NCI-H2029 (cell line): ENCODE results near the gene IKZF4.
A peak's percentile ranks its signal among the peaks of the same experiment; 100 is the strongest.
"Not testable (repeated sequence)": the region's sequence is repeated elsewhere in the genome, so short reads cannot be mapped to it uniquely, and the experiment has no call there.

ENCODE experiments used
- DNase-seq: peaks from one replicate; lab custom pipeline; 2025; lab: John Stamatoyannopoulos, UW

Gene IKZF4

DNA sequence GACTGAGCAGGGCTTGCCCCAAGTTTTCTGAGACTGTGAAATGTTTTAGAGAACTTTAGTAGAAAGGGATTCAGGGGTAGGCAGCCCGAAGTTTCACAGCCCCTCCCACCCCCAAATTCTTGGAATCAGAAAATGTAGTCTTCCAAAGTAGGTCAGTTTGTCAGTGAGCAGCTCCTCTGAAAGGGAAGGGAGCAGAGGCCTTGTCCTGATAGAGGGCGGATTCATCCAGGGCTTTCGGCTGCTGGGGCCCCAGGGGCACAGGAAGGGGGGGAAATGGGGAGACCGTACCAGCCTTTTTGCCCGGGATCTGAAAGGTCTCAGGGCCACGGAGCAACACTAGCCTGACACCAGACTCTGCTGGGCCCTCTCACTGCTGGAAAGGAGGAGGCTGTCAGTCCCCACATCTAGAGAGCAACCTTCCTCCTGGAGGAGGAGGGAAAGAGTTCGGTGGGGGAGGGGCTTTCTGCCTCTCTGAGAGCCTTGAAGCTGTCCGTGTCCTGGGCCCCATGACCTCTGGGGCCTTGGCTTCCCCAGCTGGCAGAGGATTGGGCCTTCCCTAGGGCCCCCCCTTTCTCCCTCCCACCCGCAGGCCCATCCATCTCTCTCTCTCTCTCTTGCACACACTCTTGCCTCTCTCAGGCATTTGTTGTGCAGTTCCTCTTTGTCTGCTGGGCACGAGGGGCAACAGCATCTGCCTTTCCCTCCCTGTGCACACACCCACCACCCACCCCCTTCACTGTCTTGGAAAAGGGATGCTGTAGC is at the start of gene IKZF4:
TSS of gene IKZF4 (plus strand) at position 621 of the 762 bp plus-strand sequence. CDS start 451 bp downstream, outside the sequence.
- DNase-seq = no peak

DNA sequence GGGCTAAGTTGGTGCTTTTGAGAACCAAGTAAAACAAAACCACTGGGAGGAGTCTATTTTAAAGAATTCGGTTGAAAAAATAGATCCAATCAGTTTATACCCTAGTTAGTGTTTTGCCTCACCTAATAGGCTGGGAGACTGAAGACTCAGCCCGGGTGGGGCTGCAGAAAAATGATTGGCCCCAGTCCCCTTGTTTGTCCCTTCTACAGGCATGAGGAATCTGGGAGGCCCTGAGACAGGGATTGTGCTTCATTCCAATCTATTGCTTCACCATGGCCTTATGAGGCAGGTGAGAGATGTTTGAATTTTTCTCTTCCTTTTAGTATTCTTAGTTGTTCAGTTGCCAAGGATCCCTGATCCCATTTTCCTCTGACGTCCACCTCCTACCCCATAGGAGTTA is 48.8 kb upstream of the IKZF4 start:
- DNase-seq = no peak

DNA sequence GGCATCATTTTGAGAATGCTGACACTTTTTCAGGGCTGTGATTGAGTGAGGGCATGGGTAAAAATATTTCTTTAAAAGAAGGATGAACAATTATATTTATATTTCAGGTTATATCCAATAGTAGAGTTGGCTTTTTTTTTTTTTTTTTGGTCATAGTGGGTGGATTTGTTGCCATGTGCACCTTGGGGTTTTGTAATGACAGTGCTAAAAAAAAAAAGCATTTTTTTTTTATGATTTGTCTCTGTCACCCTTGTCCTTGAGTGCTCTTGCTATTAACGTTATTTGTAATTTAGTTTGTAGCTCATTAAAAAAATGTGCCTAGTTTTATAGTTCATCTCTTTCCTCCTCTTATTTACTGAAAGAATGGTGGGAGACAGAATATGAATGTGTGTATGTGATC is 48.4 kb upstream of the IKZF4 start:
- DNase-seq = no peak

DNA sequence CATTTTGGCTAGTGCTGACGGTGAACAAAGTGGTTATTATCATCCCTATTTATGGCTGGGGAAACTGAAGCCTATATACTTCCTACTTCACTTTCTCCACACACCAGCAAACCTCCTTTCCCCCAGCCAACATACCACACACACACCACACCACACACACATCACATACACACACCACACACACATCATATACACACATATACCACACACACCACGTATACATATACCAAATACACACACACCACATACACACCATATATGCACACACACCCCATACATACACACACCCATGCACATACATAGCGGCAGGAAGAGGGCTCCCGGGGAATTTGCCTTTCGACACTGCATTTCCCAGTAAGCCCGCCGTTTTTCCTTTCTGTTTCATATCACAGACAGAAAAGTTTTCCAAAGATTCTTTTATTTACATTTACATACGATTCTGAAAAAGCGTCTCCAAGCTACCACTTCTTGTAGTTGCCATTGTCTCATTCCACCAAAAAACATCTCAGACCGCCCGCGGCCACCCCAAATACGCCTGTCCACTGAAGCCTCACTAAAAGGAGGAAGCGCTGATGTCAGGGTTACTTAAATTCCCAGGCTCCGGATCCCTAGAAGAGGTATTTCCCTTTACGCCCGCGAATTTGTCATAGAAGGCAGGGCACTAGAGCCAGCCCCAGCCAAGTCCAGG is 47.8 kb upstream of the IKZF4 start:
- no peak for DNase-seq

DNA sequence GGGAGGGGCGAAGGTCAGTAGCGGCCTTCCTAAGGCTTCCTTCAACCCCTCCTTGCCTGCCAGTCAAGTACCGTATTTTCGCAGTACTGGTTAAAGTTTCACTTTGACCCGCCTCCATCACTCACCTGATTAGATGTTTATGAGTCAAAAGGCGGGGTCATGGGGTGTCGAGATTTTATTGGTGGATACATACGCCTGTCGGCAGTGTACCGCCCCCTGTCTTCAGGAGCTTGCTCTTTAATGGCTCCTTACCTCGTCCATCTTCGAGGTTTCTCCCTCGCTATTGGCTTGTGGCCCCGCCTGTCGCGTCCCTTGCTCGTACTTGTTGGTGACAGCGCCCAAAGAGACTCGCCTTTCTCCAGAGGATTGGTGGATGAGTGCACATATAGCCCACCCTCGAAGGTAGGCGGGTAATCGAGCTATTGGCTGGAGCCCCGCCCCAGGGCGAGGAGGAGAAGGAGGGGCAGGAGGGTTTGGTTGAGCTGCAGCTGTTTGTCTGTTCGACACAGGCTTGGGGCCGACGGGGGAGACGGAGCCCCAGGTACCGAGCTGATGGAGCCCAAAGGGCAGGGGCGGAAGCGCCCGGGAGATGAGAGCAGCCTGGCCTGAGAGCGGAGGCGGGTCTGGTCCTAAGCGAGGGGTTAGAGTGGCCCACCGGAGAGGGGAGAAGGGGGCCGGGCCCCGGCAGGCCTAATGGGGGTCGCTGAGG is 47.1 kb upstream of the IKZF4 start, which contains the start of gene RAB5B:
TSS of gene RAB5B (plus strand) at position 480 of the 709 bp plus-strand sequence. CDS start 12,883 bp downstream, outside the sequence.
- DNase-seq = peak; percentile 100

DNA sequence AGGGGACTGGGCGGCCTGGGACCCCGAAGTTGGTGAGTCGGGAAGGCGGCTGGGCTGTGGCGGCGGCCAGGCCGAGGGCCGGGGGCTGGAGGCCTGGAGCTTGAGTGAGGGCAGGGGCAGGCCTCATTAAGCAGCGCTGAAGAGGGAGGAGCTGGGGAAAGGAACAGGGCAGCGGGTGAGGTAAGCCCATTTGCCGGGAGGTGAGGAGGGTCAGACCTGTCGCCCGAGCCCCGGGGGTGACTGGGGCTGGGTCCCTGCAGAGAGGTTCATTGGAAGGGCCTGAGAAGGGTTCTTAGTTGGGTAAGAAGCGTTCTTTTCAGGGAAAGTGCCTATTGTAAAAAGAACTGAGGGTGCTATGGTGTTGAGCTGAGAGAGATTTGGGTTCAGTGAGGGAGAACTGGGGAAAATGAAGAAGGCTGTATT is 46.5 kb upstream of the IKZF4 start:
- peak; percentile 34 for DNase-seq

DNA sequence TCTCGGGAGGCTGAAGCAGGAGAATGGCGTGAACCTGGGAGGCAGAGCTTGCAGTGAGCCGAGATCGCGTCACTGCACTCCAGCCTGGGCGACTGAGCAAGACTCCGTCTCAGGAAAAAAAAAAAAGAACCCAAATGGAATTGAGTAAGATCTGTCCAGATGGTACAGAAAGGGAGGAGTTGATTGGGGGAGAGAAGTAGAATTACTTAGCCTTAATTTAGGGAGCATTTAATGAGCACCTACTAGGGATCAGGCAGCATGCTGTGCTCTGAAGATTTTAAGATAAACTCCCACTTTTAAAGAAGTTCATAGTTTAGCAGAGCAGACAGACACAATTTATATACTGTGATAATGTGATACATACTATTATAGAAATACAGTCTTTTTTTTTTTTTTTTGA is 42.5 kb upstream of the IKZF4 start:
- no peak for DNase-seq

DNA sequence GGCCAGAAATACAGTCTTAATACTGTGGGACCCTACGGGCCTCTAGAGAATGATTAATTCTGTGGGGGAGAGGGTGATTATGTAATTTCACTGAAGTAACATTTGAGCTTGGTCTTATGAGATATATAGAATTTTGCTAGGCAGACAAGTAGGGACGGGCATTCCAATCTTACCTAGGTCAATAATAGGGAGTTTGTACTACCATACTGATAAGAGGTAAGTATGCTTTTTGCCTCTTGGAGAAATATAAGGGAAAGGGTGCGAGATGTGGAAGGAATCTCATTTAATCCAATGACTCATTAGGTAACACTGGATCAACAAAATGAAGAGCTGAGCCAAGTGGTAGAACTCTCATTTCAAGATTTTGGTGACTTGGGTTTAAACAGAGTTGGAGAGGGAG is 41.8 kb upstream of the IKZF4 start:
- DNase-seq = no peak

DNA sequence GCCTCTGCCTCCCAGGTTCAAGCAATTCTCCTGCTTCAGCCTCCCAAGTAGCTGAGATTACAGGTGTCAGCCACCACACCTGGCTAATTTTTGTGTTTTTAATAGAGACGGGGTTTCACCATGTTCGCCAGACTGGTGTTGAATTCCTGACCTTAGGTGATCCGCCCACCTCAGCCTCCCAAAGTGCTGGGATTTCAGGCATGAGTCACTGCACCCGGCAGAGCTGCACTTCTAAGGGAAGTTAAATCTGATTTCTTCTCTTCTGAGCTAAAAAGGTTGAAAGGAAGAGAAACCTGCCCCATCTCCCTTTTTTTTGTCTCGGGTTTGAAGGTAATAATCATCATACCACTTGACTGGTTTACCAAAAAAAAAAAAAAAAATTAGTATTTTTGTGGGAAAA is 39.0 kb upstream of the IKZF4 start:
- DNase-seq = not testable (repeated sequence)

DNA sequence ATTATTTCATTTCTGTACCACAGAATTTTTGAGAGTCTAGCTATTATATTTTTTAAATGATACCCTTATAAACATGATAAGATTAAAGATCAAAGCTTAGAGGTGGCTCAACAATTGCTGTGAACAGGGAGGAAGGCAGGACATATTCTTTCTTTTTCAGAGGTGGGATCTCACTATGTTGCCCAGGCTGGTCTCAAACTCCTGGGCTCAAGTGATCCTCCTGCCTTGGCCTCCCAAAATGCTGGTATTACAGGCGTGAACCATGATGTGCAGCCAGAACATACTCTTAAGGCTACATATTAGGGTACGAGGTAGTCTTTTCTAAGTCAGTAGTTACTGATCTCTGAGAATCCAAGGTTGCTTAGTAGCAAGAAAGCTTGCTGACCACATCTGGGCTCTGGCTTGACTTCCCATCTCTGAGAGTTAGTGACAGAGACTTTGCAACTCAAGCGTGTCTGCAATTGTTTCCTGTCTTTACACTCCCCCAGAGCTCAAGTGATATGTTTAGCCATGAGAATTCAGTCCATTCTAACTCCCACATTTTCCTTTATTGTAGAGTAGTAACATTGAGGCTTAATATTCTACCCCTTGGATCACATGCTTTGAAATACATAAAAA is 38.4 kb upstream of the IKZF4 start:
- DNase-seq = no peak

DNA sequence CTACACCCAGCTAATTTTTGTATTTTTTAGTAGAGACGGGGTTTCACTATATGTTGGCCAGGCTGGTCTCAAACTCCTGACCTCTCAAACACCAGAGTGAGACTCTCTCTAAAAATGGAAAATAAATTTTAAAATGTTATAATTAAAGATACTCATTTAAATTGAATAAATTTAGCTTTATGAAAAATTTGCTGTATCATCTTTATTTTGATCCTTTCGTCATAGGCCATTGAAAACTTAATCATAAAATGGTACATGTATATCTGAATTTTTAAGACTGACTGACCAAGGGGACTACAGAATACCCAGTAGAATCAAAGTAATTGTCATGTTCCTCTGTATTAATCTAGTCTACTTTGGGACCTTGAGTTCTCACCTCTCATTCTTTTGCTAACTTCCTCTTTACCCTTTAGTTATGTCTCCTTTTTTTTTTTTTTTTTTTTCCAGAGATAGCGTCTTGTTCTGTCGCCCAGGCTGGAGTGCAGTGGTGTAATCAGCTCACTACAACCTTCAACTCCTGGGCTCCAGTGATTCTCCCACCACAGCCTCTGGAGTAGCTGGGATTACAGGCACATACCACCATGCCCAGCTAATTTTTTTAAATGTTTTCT is 37.5 kb upstream of the IKZF4 start:
- DNase-seq = no peak

DNA sequence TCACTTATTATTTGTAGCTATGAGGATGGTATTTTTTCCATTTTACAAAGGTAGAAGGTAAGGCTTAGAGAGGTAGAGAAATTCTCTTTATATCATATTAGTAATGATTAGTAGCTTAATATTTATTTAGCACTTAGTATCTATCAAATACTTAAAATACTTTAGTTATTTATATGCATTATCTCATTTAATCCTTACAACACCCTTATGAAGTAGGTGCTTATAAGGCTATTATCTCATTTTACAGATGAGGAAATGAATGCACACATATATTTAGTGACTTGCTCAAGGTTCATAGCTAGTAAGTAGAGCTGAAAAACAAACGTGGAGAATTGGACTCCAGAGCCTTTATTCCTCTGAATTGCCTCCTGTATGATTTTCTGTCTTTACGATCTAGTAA is 36.0 kb upstream of the IKZF4 start:
- DNase-seq = no peak

DNA sequence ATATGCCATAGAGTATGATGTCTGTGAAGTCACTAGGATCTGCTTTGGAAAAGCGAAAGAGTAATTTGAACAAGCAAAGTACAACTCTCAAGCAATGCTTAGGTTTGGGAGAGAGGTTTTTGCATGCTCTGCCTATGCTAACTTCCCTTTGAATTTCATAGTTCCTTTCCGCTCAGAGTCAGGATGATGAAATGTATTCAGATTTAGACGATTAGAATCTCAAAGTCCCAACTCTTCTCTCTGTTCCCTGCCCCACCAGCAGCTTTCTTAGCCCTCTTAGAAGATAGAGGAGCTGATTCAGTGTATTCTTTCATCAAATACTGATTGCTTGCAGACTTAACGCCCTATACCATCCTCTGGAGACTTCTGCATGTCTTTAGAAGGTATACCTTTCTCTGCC is 35.5 kb upstream of the IKZF4 start:
- no peak for DNase-seq

DNA sequence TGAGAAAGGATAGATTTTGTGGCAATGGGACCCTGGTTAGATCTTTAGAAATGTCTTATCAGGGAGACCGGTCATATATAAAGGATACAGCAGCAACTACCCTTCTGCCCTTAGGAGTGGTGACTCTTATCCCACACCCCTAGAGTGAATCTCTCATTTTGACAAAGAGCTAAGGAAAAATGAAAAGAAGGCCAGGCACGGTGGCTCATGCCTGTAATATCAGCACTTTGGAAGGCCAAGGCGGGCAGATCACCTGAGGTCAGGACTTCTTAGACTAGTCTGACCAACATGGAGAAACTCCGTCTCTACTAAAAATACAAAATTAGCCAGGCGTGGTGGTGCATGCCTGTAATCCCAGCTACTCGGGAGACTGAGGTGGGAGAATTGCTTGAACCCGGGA is 34.9 kb upstream of the IKZF4 start:
- DNase-seq = not testable (repeated sequence)

DNA sequence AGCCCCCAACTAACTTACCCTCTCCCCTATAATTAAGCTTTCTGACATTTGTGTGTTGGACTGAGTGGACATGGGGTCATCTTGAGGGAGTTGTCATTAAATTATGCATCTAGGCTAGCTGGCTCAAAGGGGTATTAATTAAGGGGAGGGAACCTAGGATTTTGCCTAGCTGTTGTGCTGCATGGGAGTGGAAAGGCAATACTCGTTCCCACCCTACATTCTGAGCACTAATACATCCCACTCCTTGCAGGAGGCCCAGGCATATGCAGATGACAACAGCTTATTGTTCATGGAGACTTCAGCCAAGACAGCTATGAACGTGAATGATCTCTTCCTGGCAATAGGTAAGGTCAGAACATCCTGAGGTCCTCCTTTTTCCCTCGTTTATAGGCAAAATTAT is 29.7 kb upstream of the IKZF4 start:
- DNase-seq = no peak

DNA sequence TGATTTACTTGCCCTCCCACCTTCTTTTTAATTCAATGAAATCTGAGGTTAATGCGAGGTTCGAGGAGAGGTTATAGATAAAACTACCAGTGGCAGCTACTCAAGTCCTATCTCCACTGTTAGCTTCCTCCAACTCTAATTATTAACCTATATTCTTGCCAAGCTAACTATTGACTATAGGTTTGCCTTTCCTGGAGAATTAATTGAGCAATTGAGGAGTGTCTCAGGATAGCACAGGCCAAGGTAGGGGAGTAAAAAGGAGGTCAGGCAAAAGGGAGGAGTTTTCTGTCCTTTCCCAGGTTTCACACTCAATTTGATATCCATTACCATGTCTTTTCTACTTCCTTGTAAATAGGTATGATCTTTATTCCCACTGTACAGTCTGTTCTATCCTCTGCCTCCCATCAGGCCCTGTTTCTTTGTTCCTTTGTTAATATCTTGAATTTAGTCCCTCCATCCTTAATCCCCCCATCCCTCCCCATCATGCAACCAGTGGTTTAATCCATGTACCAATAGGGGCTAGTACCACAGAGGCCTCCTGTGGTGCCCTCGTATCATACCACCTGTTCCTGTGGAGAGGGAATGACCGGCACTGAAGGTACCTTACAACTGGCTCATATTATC is 27.5 kb upstream of the IKZF4 start:
- DNase-seq = no peak

DNA sequence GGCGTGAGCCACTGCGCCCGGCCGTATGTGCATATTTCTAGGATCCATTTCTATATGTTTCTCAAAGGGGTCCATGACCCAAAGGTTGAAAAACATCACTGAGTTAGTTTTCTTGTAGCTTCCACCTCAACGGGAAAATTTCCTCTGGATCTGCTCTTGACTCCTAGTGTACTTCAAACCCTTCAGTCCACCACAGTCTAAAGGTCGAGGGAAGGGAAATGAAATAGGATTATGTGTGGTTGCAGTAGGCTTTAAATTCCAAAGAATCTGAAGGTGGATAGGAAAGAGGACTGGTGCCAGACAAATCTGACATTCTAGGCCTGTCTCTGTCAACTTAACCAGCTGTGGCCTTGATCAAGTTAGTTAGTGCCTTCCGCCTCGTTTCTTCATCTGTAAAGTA is 25.5 kb upstream of the IKZF4 start:
- no peak for DNase-seq

DNA sequence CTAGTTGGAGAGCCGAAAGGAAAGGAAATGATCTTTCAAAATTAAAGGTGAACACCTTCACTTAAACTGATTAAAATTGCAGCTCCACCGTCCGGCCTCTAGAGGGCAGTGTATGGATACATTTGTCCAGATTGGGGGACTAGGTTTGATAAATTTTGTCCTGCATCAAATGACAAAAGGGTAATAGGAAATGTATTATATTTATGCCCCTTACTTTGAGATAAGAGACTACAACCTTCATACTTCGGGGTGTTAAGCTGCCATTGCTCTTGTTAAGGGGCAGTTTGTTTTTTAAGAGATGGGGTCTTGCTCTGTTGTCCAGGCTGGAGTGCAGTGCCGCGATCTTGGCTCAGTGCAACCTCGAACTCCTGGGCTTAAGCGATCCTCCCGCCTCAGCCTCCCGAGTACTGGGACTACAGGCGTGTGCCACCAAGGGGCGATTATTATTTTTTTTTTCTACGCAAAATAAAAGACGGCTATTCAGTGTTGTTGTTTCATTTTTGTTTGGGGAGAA is 24.6 kb upstream of the IKZF4 start:
- DNase-seq = peak; percentile 53

DNA sequence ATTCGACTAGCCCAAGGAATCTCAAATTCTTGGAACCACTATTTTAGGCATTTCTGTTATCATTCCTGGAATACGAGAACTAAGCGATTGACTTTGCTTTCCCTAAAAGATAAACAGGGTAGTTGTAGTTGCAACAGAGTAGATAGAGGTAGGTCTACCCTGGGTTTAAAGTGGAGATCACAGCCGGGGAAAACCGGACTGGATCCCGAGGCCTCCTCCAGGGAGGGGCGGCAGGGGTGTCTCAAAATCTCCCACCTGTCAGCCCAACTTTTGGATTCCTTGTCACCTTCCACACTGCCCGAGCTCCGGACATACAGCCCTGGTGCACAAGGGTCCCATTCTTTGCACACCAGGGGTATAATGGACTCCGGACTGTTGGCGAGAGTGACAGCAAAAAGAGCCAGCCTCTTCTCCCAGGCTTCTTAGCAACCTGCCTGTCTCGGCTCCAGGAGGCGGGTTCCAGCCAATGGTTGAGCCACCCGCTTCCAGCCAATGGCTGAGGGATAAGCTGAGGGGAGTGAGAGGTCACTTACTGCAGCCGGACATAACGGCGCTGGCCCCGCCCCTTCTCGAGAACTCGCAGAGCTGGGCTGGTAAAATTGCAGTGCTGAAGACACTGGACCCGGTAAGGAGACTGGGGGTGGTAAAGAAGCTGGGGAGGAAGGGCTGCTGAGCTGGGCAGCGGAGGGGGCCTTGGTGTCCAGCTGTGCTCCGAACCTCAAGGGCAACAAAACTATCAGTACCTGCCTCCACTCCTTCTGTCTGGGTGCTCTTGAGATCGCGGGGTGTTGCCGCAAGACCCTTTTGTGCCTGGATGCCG is 23.9 kb upstream of the IKZF4 start, which contains the start of gene SUOX:
TSS of gene SUOX (plus strand) at position 562 of the 820 bp plus-strand sequence. CDS start 4,946 bp downstream, outside the sequence.
- peak; percentile 94 for DNase-seq

DNA sequence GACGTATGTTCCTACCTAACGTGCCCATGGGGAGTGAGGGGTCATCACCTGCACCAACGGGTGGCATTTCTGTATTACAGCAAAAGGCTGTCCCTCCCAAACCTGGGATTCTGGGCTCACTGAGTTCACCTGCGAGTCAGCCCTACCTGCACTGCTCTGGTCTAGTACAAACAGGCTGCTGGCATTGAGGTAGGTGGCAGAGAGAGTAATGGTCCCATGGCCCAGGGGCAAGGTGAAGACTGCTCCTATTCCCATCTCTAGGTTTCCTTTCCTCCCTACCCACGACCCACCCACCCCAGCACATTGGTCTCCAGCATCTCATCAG is 23.3 kb upstream of the IKZF4 start:
- no peak for DNase-seq
